ENCODE results near the gene SH3BP5. TPM values are rescaled to one million over a fixed set of nuclear protein-coding genes. Genes with fewer than 3 reads are reported as not detected.
A peak's percentile ranks its signal among the peaks of the same experiment; 100 is the strongest.

Gene SH3BP5
- polyA plus RNA-seq, 3 donors = 59.4 to 70.0 (median 64.4) TPM

DNA sequence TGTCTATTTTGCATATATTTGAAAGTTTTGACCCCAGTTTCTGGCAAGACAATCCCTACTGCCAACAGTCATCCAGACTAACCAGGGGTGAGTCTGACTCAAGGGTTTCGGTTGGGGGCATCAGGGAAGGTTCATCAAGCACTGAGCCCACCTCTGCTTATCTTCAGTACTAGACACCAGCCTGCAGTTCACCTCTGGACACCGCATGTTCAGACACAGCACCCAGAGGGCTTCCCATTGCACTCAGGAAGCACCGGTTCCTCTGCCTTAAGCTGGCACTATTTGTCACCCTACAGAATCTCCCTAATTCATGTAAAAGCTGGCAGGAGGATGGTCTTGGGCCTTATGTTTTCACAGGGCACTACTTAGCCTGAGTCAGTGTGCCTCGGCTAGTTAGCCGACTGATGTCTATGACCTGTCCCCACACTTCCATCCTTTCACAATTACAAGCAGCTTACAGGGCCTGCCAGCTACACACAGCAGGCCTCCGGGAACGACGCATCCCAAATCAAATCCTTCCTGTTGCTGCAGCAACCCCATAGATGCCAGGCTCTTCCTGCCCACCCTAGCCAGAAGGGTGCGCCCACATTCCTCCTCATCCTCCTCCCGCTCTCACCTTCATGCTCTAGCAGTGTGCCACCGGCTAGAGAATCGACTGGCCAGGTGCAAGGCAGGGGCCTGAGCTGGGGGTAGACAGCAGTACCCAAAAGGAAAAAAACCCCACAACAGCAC, 52.5 kb downstream of the SH3BP5 start:
- DNase-seq (ENCODE audit: low read depth in 3 of 3, low spot score in 2 of 3) = no peak

DNA sequence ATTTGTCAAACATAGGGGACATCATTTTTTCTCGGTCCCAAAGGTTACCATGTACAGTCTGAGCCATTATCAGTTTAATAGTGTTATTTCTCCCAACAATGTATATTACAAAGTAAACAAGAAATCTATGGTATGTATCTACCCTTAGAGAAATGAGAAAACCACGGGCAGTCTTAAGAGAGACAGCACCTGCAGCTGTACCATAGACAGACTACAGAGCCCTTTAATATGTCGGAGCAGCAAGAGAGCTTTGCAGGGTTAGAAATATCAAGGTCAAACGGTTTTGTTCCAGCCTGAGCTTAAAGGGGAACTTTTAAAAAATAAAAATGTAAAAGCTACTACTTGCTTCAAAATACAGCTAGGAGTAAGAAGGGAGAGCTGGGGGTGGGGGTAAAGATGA, 53.2 kb downstream of the SH3BP5 start:
- no peak for DNase-seq (ENCODE audit: low read depth in 3 of 3, low spot score in 2 of 3)

DNA sequence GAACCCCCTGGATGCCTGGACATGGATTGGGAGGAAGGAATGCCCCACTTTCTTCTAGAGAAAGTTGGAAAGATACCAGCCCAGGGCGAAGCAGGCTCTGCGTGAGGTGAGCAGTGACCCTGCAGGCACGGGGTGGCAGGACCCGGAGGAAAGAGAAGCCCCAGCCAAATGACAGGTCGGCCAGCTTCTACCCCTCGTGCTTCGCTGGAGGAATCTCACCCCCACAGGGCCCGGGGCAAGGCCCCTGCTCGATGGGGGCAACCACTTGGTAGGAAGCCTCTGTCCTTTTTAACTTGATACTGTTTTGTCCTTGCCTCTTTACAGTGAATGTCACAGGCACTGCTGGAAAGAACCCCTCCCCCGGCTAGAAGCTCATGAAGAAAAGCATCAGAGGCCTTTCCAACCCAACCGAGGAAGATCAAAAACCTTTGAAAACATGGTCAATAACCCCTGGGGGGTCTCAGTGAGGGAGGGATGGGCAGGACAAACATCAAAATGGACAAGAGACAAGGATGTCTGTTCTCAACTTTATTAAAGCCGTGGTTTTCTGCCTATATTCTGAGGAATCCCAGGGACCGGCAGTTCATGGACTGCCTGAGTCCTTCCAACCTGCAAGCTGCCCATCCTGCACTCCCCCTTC, 54.4 kb downstream of the SH3BP5 start:
- no peak for DNase-seq (ENCODE audit: low read depth in 3 of 3, low spot score in 2 of 3)

DNA sequence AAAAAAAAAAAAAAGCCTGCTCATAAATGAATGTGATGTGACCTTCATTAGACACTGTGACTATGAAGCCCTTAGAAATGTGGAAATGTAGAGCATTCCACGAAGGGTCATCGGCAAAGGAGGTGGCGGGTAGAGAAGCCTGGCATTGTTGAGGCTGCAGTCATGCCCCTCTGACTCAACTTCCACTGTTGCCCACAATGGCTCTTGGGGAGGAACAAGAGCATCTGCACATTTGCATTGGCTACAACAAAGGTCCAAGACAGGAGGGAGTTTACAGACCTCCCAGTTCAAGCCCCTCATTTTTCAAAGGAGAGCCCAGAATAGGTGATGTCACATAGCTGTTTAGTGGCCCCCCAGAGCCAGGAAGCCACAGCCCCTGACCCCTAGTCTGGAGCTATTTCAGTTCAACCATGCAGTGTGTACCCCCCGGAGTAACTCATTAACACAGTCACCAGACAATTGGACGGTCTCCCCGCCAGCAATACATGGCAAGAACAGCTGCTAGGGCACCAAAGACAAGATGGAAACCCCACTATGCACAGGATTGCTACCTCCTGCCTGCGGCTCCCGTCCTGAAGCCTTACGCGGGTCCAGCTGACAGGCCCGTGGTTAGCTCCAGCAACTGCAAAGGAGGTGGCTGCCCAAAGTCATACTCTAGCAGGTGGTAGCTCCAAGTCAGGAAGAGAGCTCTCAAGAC, 56.2 kb downstream of the SH3BP5 start:
- no peak for DNase-seq (ENCODE audit: low read depth in 3 of 3, low spot score in 2 of 3)

DNA sequence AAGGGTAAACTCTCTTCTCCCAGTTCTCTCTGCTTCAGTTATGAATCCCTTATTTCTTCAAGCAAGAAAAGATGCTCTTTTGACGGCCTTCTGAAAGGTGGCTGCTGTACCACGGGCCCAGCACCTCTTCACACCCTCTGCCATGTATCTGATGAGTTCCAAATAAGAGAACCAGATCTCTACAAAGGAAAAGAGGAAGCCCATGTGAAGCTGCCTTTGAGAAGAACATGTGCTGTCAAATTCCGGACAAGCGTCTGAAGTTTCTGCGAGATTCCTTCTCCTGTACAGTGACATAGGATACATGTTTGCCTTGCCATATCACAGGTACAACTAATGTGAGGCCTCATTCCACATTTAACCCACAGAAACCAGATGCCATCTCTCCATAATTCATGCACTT, 59.2 kb downstream of the SH3BP5 start:
- no peak for DNase-seq (ENCODE audit: low read depth in 3 of 3, low spot score in 2 of 3)

DNA sequence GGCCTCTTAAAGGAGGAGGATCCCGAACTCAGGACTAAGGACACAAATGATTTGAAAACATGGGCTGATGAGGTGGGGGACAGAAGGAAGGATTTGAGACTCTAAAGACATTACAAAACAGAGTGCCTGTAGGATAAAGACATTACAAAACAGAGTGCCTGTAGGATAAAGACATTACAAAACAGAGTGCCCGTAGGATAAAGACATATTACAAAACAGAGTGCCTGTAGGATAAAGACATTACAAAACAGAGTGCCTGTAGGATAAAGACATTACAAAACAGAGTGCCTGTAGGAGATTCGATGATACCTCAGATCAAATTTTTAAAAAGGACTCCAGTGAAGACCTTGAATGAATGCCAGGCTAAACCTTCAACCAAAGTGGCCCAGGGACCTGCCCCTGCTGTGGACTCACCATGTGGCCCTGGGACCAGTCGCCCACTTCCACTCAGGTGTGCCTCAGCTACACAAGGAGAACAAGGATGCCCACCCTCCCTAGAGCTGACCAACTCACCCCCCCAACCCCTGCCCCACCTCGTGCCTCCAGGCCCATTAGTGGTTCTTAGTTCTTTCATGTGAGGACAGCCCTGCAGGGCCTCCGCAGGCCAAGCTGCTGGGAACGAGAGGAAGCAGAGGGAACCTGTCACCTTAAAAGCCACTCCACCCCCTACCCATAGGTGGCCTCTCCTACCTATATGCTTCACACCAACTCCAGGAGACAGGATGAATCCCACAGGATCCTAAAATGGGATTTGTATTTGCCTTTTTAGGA, 59.8 kb downstream of the SH3BP5 start:
- DNase-seq (ENCODE audit: low read depth in 3 of 3, low spot score in 2 of 3) = no peak

DNA sequence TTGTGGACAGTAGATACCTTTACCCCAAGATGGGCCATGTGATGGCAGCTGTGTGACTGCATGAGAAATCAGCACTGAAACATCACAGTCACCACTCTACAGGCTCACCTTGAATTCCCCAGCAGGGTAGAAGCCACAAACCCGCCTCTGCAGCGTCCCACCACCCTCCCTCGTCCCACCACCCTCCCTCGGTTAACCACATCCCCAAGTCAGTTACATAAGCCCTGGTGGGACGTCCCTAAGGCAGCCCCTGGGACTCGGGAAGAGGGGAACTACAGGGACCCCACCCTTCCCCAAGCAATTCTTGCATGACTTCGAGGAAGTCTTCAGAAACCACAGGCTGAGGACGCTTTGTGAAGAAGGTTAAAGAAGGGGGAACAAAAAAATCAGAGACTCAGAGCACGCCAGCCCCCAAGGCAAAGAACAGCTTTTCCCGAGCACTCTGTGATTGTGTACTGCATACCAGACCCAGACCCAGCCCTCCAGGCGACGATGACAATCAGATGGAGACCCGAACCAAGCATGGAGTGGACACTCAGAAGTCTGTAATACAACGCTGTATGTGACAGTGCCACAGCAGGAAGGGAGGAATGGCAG, 60.5 kb downstream of the SH3BP5 start:
- DNase-seq (ENCODE audit: low read depth in 3 of 3, low spot score in 2 of 3) = no peak

DNA sequence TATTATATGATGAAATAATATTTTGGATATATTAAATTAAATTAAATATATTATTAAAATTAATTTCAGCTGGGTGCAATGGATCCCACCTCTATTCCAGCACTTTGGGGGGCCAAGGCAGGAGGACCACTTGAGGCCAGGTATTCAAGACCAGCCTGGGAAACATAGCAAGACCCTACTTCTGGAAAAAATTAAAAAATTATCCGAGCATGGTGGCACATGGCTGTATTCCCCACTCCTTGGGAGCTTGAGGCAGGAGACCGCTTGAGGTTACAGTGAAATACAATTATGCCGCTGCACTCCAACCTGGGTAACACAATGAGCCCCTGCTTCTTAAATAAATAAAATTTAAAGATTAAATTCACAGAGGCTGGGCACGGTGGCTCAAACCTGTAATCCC, 61.4 kb downstream of the SH3BP5 start:
- DNase-seq (ENCODE audit: low read depth in 3 of 3, low spot score in 2 of 3) = no peak

DNA sequence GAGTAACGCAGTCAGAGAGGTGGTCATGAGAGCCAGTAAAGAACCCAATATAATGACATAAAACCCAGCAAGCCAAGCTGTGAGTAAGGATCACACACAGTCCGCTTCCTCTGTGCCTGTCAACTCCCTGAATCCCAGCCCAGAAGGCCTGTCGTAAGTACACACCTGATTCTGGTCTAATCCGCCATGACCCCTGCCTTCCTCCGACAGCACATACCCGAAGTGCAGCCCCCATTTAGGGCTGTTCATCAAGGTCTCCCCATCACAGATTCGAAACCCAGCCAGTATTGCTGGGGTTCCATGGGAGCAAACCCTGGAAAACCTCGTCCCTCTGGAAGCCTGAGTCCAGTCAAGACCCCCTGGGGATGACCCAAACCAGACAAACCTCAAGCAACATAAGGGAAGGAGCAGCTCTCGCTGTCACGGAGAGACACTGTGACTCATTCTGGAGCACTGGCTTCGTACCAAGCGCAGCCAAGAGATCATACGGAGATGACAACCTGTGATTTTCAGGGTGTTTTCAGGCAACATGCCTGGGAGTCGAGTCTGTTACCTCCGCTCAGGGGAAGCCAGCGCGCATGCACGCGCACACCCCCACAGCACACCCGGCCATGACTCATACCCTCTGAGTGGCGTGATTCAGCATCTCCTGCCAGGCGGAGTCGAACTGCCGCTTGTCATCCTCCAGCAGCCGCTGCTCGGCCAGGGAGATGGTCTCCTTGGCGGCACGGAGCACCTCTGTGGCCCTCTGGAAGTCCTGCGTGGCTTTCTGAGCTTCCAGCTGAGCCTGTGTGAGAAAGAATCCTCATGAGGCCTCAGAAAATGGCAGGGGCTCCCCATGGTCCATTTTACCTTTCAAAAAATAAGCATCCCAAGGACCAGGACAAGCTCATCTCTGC, 63.0 kb downstream of the SH3BP5 start:
- DNase-seq (ENCODE audit: low read depth in 3 of 3, low spot score in 2 of 3) = no peak

DNA sequence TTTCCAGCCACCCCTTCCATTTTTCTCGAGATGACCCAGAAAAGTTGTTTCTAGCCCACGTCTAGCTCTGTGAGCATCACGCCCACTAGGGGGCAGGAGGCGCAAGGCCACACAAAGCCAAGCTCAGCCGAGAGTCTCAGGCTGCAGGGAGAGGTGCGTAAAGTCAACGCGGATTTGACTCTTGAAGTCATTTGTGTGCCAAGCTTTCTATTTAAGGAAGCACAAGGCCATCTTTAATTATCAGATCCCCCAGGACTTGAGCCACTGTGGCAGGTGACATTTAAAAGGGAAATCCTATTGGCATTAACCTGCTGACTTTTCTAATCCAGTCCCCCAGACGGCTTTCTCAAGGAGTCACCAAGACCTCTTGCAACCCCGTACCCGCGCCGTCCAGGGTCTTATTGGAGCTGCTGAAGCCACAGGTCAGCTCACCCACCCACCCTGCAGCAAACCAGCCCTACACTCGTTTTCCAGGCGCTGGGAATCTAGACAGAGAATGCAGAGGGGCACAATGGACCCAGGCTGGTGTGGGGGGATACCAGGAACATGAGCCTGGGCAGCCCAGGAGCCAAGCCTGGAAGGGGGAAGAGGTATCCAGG, 64.3 kb downstream of the SH3BP5 start:
- DNase-seq (ENCODE audit: low read depth in 3 of 3, low spot score in 2 of 3) = peak; percentile 63 to 74 (median 65)

DNA sequence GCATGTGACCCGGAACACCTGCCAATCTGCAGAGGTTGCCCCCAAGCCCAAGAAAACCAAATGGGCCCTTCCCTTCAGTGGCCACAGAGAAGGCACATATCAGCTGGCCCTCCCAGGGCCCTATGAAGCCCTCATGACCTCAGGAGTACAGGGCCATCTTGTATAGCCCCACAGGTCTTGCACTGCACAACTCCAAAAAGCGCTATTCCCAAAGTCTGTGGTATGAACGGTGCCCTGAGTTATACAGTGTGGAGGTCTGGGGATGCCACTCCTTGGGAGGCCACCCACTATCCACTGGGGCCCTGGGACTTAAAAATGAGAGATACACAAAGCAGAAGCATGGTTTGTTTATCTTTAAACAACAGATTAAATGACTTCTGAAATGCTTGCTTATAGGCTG, 64.9 kb downstream of the SH3BP5 start:
- no peak for DNase-seq (ENCODE audit: low read depth in 3 of 3, low spot score in 2 of 3)

DNA sequence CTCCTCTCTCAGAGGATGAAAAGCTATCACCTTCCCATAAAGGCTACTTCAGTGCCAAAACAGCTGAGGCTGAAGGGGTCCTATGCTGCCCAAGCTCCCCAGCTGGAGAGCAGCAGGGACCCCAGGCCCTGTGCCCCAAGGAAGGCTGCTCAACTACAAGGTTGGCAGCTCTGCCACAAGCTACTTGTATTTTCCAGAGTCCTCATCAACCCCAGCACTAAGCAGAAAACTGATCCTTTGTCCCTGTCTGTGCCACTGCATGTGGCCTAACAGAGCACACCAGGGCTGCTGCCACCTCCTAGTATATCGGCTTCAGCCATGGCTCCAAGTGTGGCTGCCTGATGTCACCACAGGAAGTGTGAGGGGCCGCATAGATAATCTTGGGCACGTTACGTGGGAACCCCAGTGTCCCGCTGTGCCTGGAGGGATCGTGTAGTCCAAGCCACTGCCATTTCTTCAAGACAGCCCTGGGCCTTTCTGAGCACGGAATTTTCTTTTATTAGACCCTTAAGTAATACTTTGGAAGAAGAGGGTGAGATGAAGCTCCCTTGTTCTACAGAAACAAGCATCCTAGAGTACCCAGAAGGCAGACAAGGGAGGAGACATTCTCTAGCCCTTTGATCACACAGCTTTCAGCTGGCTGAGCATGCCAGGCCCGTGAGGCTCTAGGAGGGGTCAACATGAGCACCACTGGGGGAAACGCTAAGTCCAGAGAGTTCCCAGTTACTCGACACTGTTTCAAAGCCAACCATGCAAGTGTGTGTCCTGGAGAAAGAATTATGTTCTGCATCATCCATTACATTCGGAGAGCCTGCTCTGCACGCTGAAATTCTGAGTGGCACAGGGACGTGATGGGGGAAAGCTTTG, 65.6 kb downstream of the SH3BP5 start:
- no peak for DNase-seq (ENCODE audit: low read depth in 3 of 3, low spot score in 2 of 3)

DNA sequence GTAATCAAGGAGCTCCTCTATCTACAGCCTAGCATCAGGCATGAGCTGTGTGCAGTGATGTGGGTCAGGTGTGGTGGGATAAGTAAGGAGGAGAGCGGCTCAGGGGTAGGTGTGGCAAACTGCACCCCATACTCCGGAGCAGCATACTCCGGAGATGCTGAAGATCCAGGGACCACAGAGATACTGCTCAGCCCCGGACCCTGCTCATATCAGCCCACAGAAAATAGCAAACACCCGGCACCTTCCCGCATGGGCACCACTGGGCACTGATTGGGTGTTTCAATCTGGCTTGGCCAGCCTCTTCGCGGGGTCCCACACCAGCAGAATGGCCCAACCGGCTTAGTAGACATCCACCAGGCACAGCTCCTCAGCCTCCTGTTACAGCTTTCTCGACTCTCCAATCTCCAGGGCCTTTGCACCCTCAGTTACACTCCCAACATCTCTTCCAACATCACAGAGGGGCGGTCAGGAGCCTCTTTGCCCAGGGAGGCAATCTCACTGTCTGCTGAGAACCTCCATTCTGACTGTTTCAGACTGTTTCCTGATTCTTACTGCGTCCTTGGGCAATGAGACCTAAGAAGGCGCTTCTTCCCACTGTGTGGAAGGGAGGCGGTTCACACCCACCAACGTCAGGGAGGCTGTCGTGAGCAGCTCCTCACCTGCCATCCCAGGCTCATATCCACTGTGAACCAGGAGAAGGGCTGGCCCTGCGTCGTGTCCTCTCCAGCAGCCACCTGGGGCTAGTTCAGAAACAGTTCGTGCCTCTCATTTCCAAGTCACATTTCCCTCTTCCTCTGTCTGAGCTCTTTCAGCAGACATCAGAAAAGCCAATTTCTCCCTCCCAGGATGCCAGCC, 66.5 kb downstream of the SH3BP5 start:
- no peak for DNase-seq (ENCODE audit: low read depth in 3 of 3, low spot score in 2 of 3)

DNA sequence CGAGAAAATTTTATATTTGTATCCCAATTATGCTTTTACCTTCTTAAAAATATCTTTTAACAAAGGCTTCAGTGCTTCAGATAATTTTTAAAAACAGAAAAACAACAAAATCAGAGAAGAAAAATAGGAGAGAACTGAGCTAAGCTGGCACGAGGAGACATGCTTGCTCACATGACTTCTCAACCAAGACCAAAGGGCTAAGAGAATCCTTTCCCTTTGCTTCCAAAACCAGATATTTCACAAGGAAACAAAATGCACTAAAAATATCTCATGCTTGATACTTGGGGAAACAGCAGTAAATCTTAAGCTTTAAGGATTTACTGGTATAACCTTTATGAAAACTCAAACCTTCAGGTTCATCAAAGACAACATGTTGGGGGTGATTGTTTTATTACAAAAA, 67.9 kb downstream of the SH3BP5 start:
- DNase-seq (ENCODE audit: low read depth in 3 of 3, low spot score in 2 of 3) = no peak

DNA sequence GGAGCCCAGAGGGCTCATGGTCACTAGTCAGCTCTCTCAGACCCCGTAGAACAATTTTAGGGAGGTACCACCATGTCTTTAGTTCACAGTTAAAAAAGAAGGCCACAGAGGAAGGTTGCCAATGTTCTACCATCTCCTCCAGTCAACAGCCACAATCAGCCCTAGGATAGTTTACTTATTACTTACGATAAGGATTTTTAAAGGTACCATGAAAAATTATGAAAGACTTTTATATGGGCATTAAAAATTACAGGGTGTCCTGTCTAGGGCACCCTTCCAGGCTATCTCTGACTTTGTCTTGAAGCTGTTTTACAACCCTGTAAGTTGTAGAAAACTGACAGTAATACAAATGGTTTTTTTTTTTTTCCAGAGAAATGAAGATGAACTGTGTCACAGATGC, 68.5 kb downstream of the SH3BP5 start:
- DNase-seq (ENCODE audit: low read depth in 3 of 3, low spot score in 2 of 3) = no peak

DNA sequence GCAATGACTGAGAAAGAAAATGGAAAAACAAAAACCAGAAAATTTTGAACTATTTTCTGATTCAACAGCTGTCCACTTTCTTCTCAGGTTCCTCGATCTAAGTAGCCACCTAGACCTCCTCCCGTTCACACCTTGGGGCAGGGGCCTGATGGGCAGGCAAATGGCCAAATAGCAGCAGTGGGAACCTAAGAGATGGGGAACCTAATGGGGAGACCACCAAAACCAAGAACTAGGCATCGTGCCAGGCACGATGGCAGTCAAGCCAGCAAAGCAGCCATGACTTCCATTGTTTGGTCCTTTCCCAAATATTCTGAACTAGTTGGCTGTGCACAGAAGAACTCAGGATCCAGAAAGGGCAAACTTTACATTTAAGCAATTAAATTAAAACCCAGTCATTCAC, 69.3 kb downstream of the SH3BP5 start:
- no peak for DNase-seq (ENCODE audit: low read depth in 3 of 3, low spot score in 2 of 3)

DNA sequence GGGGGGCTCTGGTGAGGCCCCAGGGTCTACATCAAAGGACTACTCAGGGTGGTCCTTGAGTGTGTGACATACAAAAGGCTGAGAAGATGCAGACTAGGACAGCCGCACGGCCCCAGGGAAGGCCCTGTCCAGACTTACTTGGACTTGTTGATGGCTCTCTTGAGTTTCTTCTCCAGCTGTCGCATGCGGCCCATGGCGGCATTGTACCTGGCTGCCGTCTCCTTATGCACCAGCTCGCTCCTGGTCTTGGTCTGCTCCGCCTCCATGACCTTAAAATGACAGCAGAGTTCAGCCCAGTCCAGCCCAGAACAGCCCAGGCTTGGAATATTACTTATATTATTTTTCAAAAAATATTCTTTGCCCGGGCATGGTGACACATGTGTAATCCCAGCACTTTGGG, 70.4 kb downstream of the SH3BP5 start:
- DNase-seq (ENCODE audit: low read depth in 3 of 3, low spot score in 2 of 3) = no peak

DNA sequence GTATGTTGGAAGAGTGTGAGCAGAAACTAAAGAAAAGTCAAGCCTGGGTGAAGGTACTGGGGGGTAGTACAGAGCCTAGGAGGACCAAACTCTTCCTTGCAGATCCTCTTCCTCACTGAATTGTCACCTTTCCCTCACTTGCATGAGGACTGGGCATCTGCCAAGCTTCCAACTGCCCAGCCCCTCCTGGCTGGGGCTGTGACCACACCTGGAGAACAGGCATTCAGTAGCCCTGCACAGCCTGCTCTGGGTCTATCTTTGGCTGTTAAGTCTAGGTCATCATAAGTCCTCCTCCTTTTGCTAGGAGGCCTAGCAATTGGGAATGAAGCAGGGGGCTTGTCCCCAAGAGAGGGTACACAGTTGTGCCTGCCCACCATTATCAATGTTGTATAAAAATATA, 71.1 kb downstream of the SH3BP5 start:
- DNase-seq (ENCODE audit: low read depth in 3 of 3, low spot score in 2 of 3) = no peak
